Hematopoietic multipotent progenitor cell (in vitro differentiated cells): Measurements from ENCODE around the gene EN2. TPM values are rescaled to one million over a fixed set of nuclear protein-coding genes. Genes with fewer than 3 reads are reported as not detected.
A peak's percentile ranks its signal among the peaks of the same experiment; 100 is the strongest.
"Not testable (repeated sequence)": the region's sequence is repeated elsewhere in the genome, so short reads cannot be mapped to it uniquely, and the experiment has no call there.

Source experiments
- DNase-seq, 3 donors: peaks; one replicate each; pipeline ENCODE4 v3.0.0-alpha.2; 2011 to 2015; ENCODE audit warnings: low read depth in 2 of 3, low spot score in 2 of 3
- total RNA-seq: library from RNA; depleted of rRNA; stranded (reverse); fragments of >200 nt; gene quantifications from one replicate; pipeline ENCODE4 v1.2.3, GENCODE V29; 2012

Gene EN2
- total RNA-seq, 1 donor: not detected

GRCh38 chr7:155425011-155425340, 33.0 kb upstream of the EN2 start:
- no peak for DNase-seq

GRCh38 chr7:155425887-155426286, 32.0 kb upstream of the EN2 start:
- no peak for DNase-seq

GRCh38 chr7:155426543-155427410, 31.2 kb upstream of the EN2 start:
- no peak for DNase-seq

GRCh38 chr7:155427411-155428038, 30.4 kb upstream of the EN2 start:
- DNase-seq: no peak

- no peak for DNase-seq
Observed at GRCh38 chr7:155428171-155428834, 29.6 kb upstream of the EN2 start.

- no peak for DNase-seq
Observed at GRCh38 chr7:155429651-155430050, 28.3 kb upstream of the EN2 start.

GRCh38 chr7:155430606-155431005, 27.3 kb upstream of the EN2 start:
- no peak for DNase-seq

- DNase-seq: no peak
Observed at GRCh38 chr7:155431231-155431630, 26.7 kb upstream of the EN2 start.

GRCh38 chr7:155431711-155432110, 26.2 kb upstream of the EN2 start:
- no peak for DNase-seq

GRCh38 chr7:155435110-155435509, 22.8 kb upstream of the EN2 start:
- no peak for DNase-seq

GRCh38 chr7:155437836-155438235, 20.1 kb upstream of the EN2 start:
- no peak for DNase-seq

GRCh38 chr7:155438777-155439176, 19.2 kb upstream of the EN2 start:
- DNase-seq: no peak

- no peak for DNase-seq
Observed at GRCh38 chr7:155439311-155440017, 18.5 kb upstream of the EN2 start.

GRCh38 chr7:155440018-155440410, 17.9 kb upstream of the EN2 start:
- DNase-seq: no peak

- no peak for DNase-seq
Observed at GRCh38 chr7:155441856-155442255, 16.1 kb upstream of the EN2 start.

GRCh38 chr7:155444746-155445145, 13.2 kb upstream of the EN2 start:
- DNase-seq: no peak

- not testable (repeated sequence) for DNase-seq
Observed at GRCh38 chr7:155445606-155446005, 12.3 kb upstream of the EN2 start.

- DNase-seq: no peak
Observed at GRCh38 chr7:155447603-155448002, 10.3 kb upstream of the EN2 start.

GRCh38 chr7:155448632-155449007, 9.3 kb upstream of the EN2 start:
- DNase-seq: no peak

- DNase-seq: peak in 1 of 3 donors; percentile 18
Observed at GRCh38 chr7:155449008-155449868, 8.7 kb upstream of the EN2 start.
